ENCODE measurements around the gene ZDHHC22. TPM values are rescaled to one million over a fixed set of nuclear protein-coding genes. Genes with fewer than 3 reads are reported as not detected.
A peak's percentile ranks its signal among the peaks of the same experiment; 100 is the strongest.

ZDHHC22 gene
- total RNA-seq, 2 experiments from 2014 or later, result not detected

- Histone ChIP-seq H3K4me1 (ENCODE audit: insufficient read depth, low read length) (peaks cover 26% of the 10 kb centered on the region), H3K4me3 (ENCODE audit: low read length) (no peak overlapping the region), H3K36me3 (ENCODE audit: insufficient read depth, low read length) (no peaks in the 10 kb centered on the region), H3K9me3 (ENCODE audit: control insufficient read depth in 1 of 2, insufficient read depth in 1 of 2, low read length in 2 of 2) (peaks cover 0 to 12% of the 10 kb centered on the region in 2 experiments), H3K27ac (ENCODE audit: low read depth in 1 of 2, low read length in 2 of 2) (no peak overlapping the region), H3K27me3 (ENCODE audit: control insufficient read depth in 1 of 2, insufficient read depth in 2 of 2, low read length in 2 of 2) (peaks cover under 1 to 25% of the 10 kb centered on the region in 2 experiments)
- ATAC-seq (ENCODE audit: poor library complexity), result no peak
- ChIA-PET POLR2A (no interaction called here), CTCF (no interaction called here)
- intact Hi-C loops (cut with DNase I, micrococcal nuclease), result no loop called here
- peak in 1 of 14 experiments; percentile 6 for DNase-seq
- Mint-ChIP-seq H3K27me3 (peaks cover 59% of the 10 kb centered on the region), H3K27ac (no peak overlapping the region), H3K4me3 (peak overlapping the region; percentile 48), H3K9me3 (no peaks in the 10 kb centered on the region), H3K36me3 (ENCODE audit: low read depth) (no peaks in the 10 kb centered on the region), H3K4me1 (ENCODE audit: low read depth) (peaks cover 18% of the 10 kb centered on the region)
- no peak for TF ChIP-seq CTCF (IDR thresholded peaks at IDR 0.05)
Observed at GRCh38 chr14:77184396-77185092, 43.0 kb upstream of the ZDHHC22 start.

- intact Hi-C loops (cut with DNase I, micrococcal nuclease), result no loop called here
- no peak for ATAC-seq (ENCODE audit: poor library complexity)
- Histone ChIP-seq H3K36me3 (ENCODE audit: insufficient read depth, low read length) (no peaks in the 10 kb centered on the region), H3K27ac (ENCODE audit: low read depth in 1 of 2, low read length in 2 of 2) (no peak overlapping the region), H3K4me1 (ENCODE audit: insufficient read depth, low read length) (peaks cover 26% of the 10 kb centered on the region), H3K4me3 (ENCODE audit: low read length) (no peak overlapping the region), H3K27me3 (ENCODE audit: control insufficient read depth in 1 of 2, insufficient read depth in 2 of 2, low read length in 2 of 2) (peaks cover 0 to 26% of the 10 kb centered on the region in 2 experiments), H3K9me3 (ENCODE audit: control insufficient read depth in 1 of 2, insufficient read depth in 1 of 2, low read length in 2 of 2) (peaks cover 0 to 12% of the 10 kb centered on the region in 2 experiments)
- no peak for DNase-seq
- ChIA-PET POLR2A (no interaction called here), CTCF (no interaction called here)
- Mint-ChIP-seq H3K9me3 (no peaks in the 10 kb centered on the region), H3K27ac (no peak overlapping the region), H3K27me3 (peaks cover 57% of the 10 kb centered on the region), H3K4me3 (peak overlapping the region; percentile 48), H3K4me1 (ENCODE audit: low read depth) (peaks cover 18% of the 10 kb centered on the region), H3K36me3 (ENCODE audit: low read depth) (no peaks in the 10 kb centered on the region)
- TF ChIP-seq CTCF (IDR thresholded peaks at IDR 0.05), result no peak
Observed at GRCh38 chr14:77183896-77184295, 42.3 kb upstream of the ZDHHC22 start.

GRCh38 chr14:77181603-77182437, 40.2 kb upstream of the ZDHHC22 start, which contains the start of gene TMEM63C:
TMEM63C (plus strand) TSS chr14:77181798; CDS start chr14:77218814, 37,016 bp downstream.
- Histone ChIP-seq H3K9me3 (ENCODE audit: control insufficient read depth in 1 of 2, insufficient read depth in 1 of 2, low read length in 2 of 2) (peaks cover 0 to 7% of the 10 kb centered on the region in 2 experiments), H3K4me1 (ENCODE audit: insufficient read depth, low read length) (peaks cover 26% of the 10 kb centered on the region), H3K36me3 (ENCODE audit: insufficient read depth, low read length) (no peaks in the 10 kb centered on the region), H3K27me3 (ENCODE audit: control insufficient read depth in 1 of 2, insufficient read depth in 2 of 2, low read length in 2 of 2) (peaks cover 0 to 26% of the 10 kb centered on the region in 2 experiments), H3K4me3 (ENCODE audit: low read length) (peak within 1 kb of the TSS; percentile 66), H3K27ac (ENCODE audit: low read depth in 1 of 2, low read length in 2 of 2) (no peak within 1 kb of the TSS)
- H3K9me3 Mint-ChIP-seq, result no peaks in the 10 kb centered on the region
- peak; percentile 6 to 75 (median 34) for DNase-seq
- CTCF ChIA-PET, result no interaction called here
- H3K27ac Mint-ChIP-seq, result no peak within 1 kb of the TSS
- peaks cover 18% of the 10 kb centered on the region for H3K4me1 Mint-ChIP-seq (ENCODE audit: low read depth)
- peak; percentile 78 for ATAC-seq (ENCODE audit: poor library complexity)
- intact Hi-C loops (cut with DNase I, micrococcal nuclease), result no loop called here
- peak within 1 kb of the TSS; percentile 86 for H3K4me3 Mint-ChIP-seq
- no peaks in the 10 kb centered on the region for H3K36me3 Mint-ChIP-seq (ENCODE audit: low read depth)
- TF ChIP-seq CTCF (IDR thresholded peaks at IDR 0.05), result no peak
- H3K27me3 Mint-ChIP-seq, result peaks cover 53% of the 10 kb centered on the region
- POLR2A ChIA-PET, result no interaction called here
